ENCODE results near the gene WFS1.

Gene WFS1

GRCh38 chr4:6269616-6270511, at the start of gene WFS1:
Gene WFS1 (plus strand): TSS chr4:6269850. CDS start chr4:6277456, 7,606 bp downstream.
- peak; percentile 95 to 99 for DNase-seq

- DNase-seq: no peak
These were observed 48.3 kb upstream of the WFS1 start for GRCh38 chr4:6221301-6221850.

- peak in 1 of 2 experiments; percentile 13 for DNase-seq
These were observed 47.5 kb upstream of the WFS1 start for GRCh38 chr4:6221851-6222760.

GRCh38 chr4:6222761-6223292, 46.8 kb upstream of the WFS1 start:
- DNase-seq: no peak

GRCh38 chr4:6224735-6225134, 44.9 kb upstream of the WFS1 start:
- no peak for DNase-seq

GRCh38 chr4:6225469-6225868, 44.2 kb upstream of the WFS1 start:
- no peak for DNase-seq

GRCh38 chr4:6226506-6226905, 43.1 kb upstream of the WFS1 start:
- DNase-seq: no peak

- no peak for DNase-seq
These were observed 42.1 kb upstream of the WFS1 start for GRCh38 chr4:6227412-6228157.

GRCh38 chr4:6228158-6229067, 41.2 kb upstream of the WFS1 start:
- no peak for DNase-seq

- DNase-seq: no peak
These were observed 40.6 kb upstream of the WFS1 start for GRCh38 chr4:6229095-6229494.

GRCh38 chr4:6229671-6230501, 39.8 kb upstream of the WFS1 start:
- no peak for DNase-seq

- no peak for DNase-seq
These were observed 39.2 kb upstream of the WFS1 start for GRCh38 chr4:6230502-6230785.

- DNase-seq: no peak
These were observed 38.6 kb upstream of the WFS1 start for GRCh38 chr4:6230827-6231662.

- DNase-seq: no peak
These were observed 37.9 kb upstream of the WFS1 start for GRCh38 chr4:6231663-6232165.

- DNase-seq: no peak
These were observed 36.5 kb upstream of the WFS1 start for GRCh38 chr4:6232836-6233785.

GRCh38 chr4:6233929-6234328, 35.7 kb upstream of the WFS1 start:
- DNase-seq: no peak

GRCh38 chr4:6235012-6235411, 34.6 kb upstream of the WFS1 start:
- no peak for DNase-seq
